Gastrocnemius medialis (tissue), 4 donors: ENCODE measurements around the gene C2orf68. TPM values are rescaled to one million over a fixed set of nuclear protein-coding genes. Genes with fewer than 3 reads are reported as not detected.

ENCODE experiments used
- ATAC-seq, 2 donors: fragments of 150-250 bp; one replicate each; pipeline ENCODE4 v1.9.1; 2016
- DNase-seq, 2 donors: peaks; one replicate each; pipeline ENCODE4 v3.0.0-alpha.2; 2019
- H3K27ac ChIP-seq, 4 donors: fragments of 200-600 bp; sonication (generic); 1 replicate in 1 of 4; 2 replicates in 3 of 4; pipeline ENCODE4 v1.5.1; 2016 to 2018; ENCODE audit warnings: mild to moderate bottlenecking in 2 of 4, moderate library complexity in 1 of 4
- H3K27me3 ChIP-seq, 3 donors: fragments of 200-600 bp; sonication (generic) in 2 of 3; 1 replicate in 1 of 3; 2 replicates in 2 of 3; pipeline versions ENCODE4 v1.5.1 to v1.6.0; 2016 to 2019; ENCODE audit warnings: mild to moderate bottlenecking in 1 of 3, moderate library complexity in 1 of 3
- H3K36me3 ChIP-seq, 2 donors: fragments of 200-600 bp; sonication (generic) in 1 of 2; one replicate each; pipeline ENCODE4 v1.5.1; 2017 to 2018
- H3K4me1 ChIP-seq, 2 donors: fragments of 200-600 bp; sonication (generic) in 1 of 2; one replicate each; pipeline ENCODE4 v1.5.1; 2016 to 2017; ENCODE audit warnings: mild to moderate bottlenecking in 2 of 2
- H3K4me3 ChIP-seq, 4 donors: fragments of 200-600 bp; sonication (generic) in 3 of 4; 1 replicate in 1 of 4; 2 replicates in 3 of 4; pipeline ENCODE4 v1.5.1; 2016 to 2019; ENCODE audit warnings: mild to moderate bottlenecking in 2 of 4
- H3K9me3 ChIP-seq, 3 donors: fragments of 200-600 bp; sonication (generic) in 2 of 3; 1 replicate in 1 of 3; 2 replicates in 2 of 3; pipeline ENCODE4 v1.5.1; 2016 to 2019
- POLR2A ChIP-seq, 2 donors: fragments of 450-650 bp; IDR thresholded peaks; one replicate each; pipeline ENCODE4 v1.6.1; 2017; ENCODE audit warnings: antibody characterized with exemption in 2 of 2, mild to moderate bottlenecking in 2 of 2, moderate library complexity in 2 of 2
- in situ Hi-C, 4 donors: fragments of 200-750 bp; cut with MboI; loops; one replicate each; pipeline versions ENCODE4 v1.15.0 to v1.8.0; 2017; ENCODE audit warnings: low sequenced_read_pairs in 4 of 4
- intact Hi-C: fragments of 100-400 bp; cut with DNase I; formaldehyde crosslinking; loops from one replicate; pipeline ENCODE4 v1.15.1; 2023; ENCODE audit warnings: low total_unique reads
- total RNA-seq, 4 donors: library from RNA; depleted of rRNA; stranded (reverse); fragments of >200 nt; gene quantifications; one replicate each; pipeline versions ENCODE4 v1.1.0 to v1.2.3, GENCODE V29; 2016
- TF ChIP-seq, protein P1 (sequence below), 5 experiments: fragments of 450-650 bp in 3 of 5; fragments of 200-600 bp in 2 of 5; sonication (generic) in 2 of 5; IDR thresholded peaks in 4 of 5; conservative IDR thresholded peaks in 1 of 5; 1 replicate in 4 of 5; 2 replicates in 1 of 5; pipeline ENCODE4 v1.5.1; 2016 to 2019; ENCODE audit warnings: antibody characterized with exemption in 5 of 5, mild to moderate bottlenecking in 3 of 5, moderate library complexity in 3 of 5

Gene C2orf68
- total RNA-seq, 4 donors from 2014 or later: 28.4 to 35.4 (median 32.3) TPM

- Histone ChIP-seq H3K36me3 (peaks cover 0 to 65% of the 10 kb centered on the region in 2 donors), H3K4me3 (no peak overlapping the region), H3K27me3 (no peaks in the 10 kb centered on the region), H3K4me1 (no peaks in the 10 kb centered on the region), H3K9me3 (no peaks in the 10 kb centered on the region), H3K27ac (no peak overlapping the region)
- TF ChIP-seq POLR2A (IDR thresholded peaks at IDR 0.05): no peak
- TF ChIP-seq, protein P1, sequence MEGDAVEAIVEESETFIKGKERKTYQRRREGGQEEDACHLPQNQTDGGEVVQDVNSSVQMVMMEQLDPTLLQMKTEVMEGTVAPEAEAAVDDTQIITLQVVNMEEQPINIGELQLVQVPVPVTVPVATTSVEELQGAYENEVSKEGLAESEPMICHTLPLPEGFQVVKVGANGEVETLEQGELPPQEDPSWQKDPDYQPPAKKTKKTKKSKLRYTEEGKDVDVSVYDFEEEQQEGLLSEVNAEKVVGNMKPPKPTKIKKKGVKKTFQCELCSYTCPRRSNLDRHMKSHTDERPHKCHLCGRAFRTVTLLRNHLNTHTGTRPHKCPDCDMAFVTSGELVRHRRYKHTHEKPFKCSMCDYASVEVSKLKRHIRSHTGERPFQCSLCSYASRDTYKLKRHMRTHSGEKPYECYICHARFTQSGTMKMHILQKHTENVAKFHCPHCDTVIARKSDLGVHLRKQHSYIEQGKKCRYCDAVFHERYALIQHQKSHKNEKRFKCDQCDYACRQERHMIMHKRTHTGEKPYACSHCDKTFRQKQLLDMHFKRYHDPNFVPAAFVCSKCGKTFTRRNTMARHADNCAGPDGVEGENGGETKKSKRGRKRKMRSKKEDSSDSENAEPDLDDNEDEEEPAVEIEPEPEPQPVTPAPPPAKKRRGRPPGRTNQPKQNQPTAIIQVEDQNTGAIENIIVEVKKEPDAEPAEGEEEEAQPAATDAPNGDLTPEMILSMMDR (IDR thresholded peaks at IDR 0.05 in 4 of 5, conservative IDR thresholded peaks at IDR 0.05 in 1 of 5): no peak
- in situ Hi-C loops: no loop called here
- DNase-seq: no peak
- no peak for ATAC-seq
- intact Hi-C loops: no loop called here
Observed at GRCh38 chr2:85652056-85652455, 40.2 kb upstream of the C2orf68 start.

- no peak overlapping the region for H3K4me3 ChIP-seq
- TF ChIP-seq, protein P1 (IDR thresholded peaks at IDR 0.05 in 4 of 5, conservative IDR thresholded peaks at IDR 0.05 in 1 of 5): no peak
- TF ChIP-seq POLR2A (IDR thresholded peaks at IDR 0.05): no peak
- no peak overlapping the region for H3K27ac ChIP-seq
- peaks cover 0 to 73% of the 10 kb centered on the region in 2 donors for H3K36me3 ChIP-seq
- in situ Hi-C loops: no loop called here
- H3K4me1 ChIP-seq: no peaks in the 10 kb centered on the region
- ATAC-seq (no peak), DNase-seq (no peak)
- intact Hi-C loops: no loop called here
- no peaks in the 10 kb centered on the region for H3K9me3 ChIP-seq
- no peaks in the 10 kb centered on the region for H3K27me3 ChIP-seq
Observed at GRCh38 chr2:85651097-85651496, 39.2 kb upstream of the C2orf68 start.

DNA sequence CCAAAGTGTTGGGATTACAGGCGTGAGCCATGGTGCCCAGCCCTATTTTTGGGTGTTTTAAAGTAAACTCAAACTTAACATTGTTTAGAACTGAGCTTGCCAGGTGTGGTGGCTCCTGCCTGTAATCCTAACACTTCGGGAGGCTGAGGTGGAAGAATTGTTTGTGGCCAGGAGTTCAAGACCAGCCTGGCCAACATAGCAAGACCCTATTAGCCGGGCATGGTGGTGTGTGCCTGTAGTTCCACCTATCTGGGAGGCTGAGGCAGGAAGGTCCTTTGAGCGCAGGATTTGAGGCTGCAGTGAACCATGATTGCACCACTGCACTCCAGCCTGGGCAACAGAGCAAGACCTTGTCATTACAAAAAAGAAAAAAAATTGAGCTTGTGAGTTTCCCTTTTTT, 38.6 kb upstream of the C2orf68 start:
- Histone ChIP-seq H3K27ac (no peak overlapping the region), H3K4me3 (no peak overlapping the region), H3K36me3 (peaks cover 0 to 76% of the 10 kb centered on the region in 2 donors), H3K27me3 (no peaks in the 10 kb centered on the region), H3K9me3 (no peaks in the 10 kb centered on the region), H3K4me1 (peaks cover 0 to 2% of the 10 kb centered on the region in 2 donors)
- intact Hi-C loops (no loop called here), in situ Hi-C loops (no loop called here)
- TF ChIP-seq, protein P1 (IDR thresholded peaks at IDR 0.05 in 4 of 5, conservative IDR thresholded peaks at IDR 0.05 in 1 of 5): no peak
- no peak for TF ChIP-seq POLR2A (IDR thresholded peaks at IDR 0.05)
- no peak for ATAC-seq
- no peak for DNase-seq

- ATAC-seq (no peak), DNase-seq (no peak)
- Histone ChIP-seq H3K36me3 (peaks cover 0 to 85% of the 10 kb centered on the region in 2 donors), H3K27me3 (no peaks in the 10 kb centered on the region), H3K9me3 (no peaks in the 10 kb centered on the region), H3K4me3 (no peak overlapping the region), H3K27ac (peak overlapping the region in 3 of 4 donors; percentile 77 to 92 (median 87)), H3K4me1 (peaks cover 8 to 9% of the 10 kb centered on the region in 2 donors)
- TF ChIP-seq POLR2A (IDR thresholded peaks at IDR 0.05): no peak
- TF ChIP-seq, protein P1 (IDR thresholded peaks at IDR 0.05 in 4 of 5, conservative IDR thresholded peaks at IDR 0.05 in 1 of 5): no peak
- intact Hi-C loops (loop anchor here (2.0 kb wide), 1 partner anchor 23 kb away; no protein-coding TSS in a partner anchor), in situ Hi-C loops (loop anchor here in 3 of 4 donors (25.0 kb wide), 1 partner anchor 438 kb away; no protein-coding TSS in a partner anchor)
Observed at GRCh38 chr2:85649201-85650190, 37.6 kb upstream of the C2orf68 start.
